ENCODE data around the gene RASGRF2. TPM values are rescaled to one million over a fixed set of nuclear protein-coding genes. Genes with fewer than 3 reads are reported as not detected.
A peak's percentile ranks its signal among the peaks of the same experiment; 100 is the strongest.

RASGRF2 gene
- total RNA-seq, 2 donors from 2014 or later, result 19.9 to 20.5 TPM

- Mint-ChIP-seq H3K4me1 (ENCODE audit: low read depth) (peaks cover 13% of the 10 kb centered on the region), H3K27me3 (ENCODE audit: low read depth) (no peaks in the 10 kb centered on the region), H3K36me3 (ENCODE audit: insufficient read depth in 2 of 2) (no peaks in the 10 kb centered on the region), H3K9me3 (no peaks in the 10 kb centered on the region), H3K4me3 (no peak overlapping the region), H3K27ac (no peak overlapping the region)
- ATAC-seq (replicated peaks in 1 of 2) (no peak), DNase-seq (no peak)
Measured at GRCh38 chr5:81125959-81126358, 165.8 kb downstream of the RASGRF2 start.

- ATAC-seq (replicated peaks in 1 of 2) (no peak), DNase-seq (no peak)
- no peaks in the 10 kb centered on the region for H3K9me3 Mint-ChIP-seq
- H3K27ac Mint-ChIP-seq, result no peak overlapping the region
- no peak overlapping the region for H3K4me3 Mint-ChIP-seq
- no peaks in the 10 kb centered on the region for H3K36me3 Mint-ChIP-seq (ENCODE audit: insufficient read depth in 2 of 2)
- H3K4me1 Mint-ChIP-seq (ENCODE audit: low read depth), result no peaks in the 10 kb centered on the region
- no peaks in the 10 kb centered on the region for H3K27me3 Mint-ChIP-seq (ENCODE audit: low read depth)
Measured at GRCh38 chr5:81128416-81128815, 168.3 kb downstream of the RASGRF2 start.

GRCh38 chr5:81132381-81132780, 172.2 kb downstream of the RASGRF2 start:
- Mint-ChIP-seq H3K9me3 (peaks cover 2 to 3% of the 10 kb centered on the region in 2 donors), H3K27ac (no peak overlapping the region), H3K4me3 (no peak overlapping the region), H3K4me1 (ENCODE audit: low read depth) (no peaks in the 10 kb centered on the region), H3K27me3 (ENCODE audit: low read depth) (no peaks in the 10 kb centered on the region), H3K36me3 (ENCODE audit: insufficient read depth in 2 of 2) (peaks cover 4 to 10% of the 10 kb centered on the region in 2 donors)
- ATAC-seq (replicated peaks in 1 of 2) (no peak), DNase-seq (no peak)

GRCh38 chr5:81134066-81134465, 173.9 kb downstream of the RASGRF2 start:
- H3K4me3 Mint-ChIP-seq, result no peak overlapping the region
- H3K9me3 Mint-ChIP-seq, result peaks cover 2 to 3% of the 10 kb centered on the region in 2 donors
- no peak for ATAC-seq (replicated peaks in 1 of 2)
- no peak overlapping the region for H3K27ac Mint-ChIP-seq
- H3K4me1 Mint-ChIP-seq (ENCODE audit: low read depth), result no peaks in the 10 kb centered on the region
- H3K36me3 Mint-ChIP-seq (ENCODE audit: insufficient read depth in 2 of 2), result peaks cover 4 to 10% of the 10 kb centered on the region in 2 donors
- no peaks in the 10 kb centered on the region for H3K27me3 Mint-ChIP-seq (ENCODE audit: low read depth)
- no peak for DNase-seq

GRCh38 chr5:81134566-81134965, 174.4 kb downstream of the RASGRF2 start:
- ATAC-seq (replicated peaks in 1 of 2) (no peak), DNase-seq (no peak)
- no peak overlapping the region for H3K4me3 Mint-ChIP-seq
- no peak overlapping the region for H3K27ac Mint-ChIP-seq
- H3K27me3 Mint-ChIP-seq (ENCODE audit: low read depth), result no peaks in the 10 kb centered on the region
- H3K9me3 Mint-ChIP-seq, result peaks cover 2 to 3% of the 10 kb centered on the region in 2 donors
- H3K36me3 Mint-ChIP-seq (ENCODE audit: insufficient read depth in 2 of 2), result peaks cover 4 to 10% of the 10 kb centered on the region in 2 donors
- H3K4me1 Mint-ChIP-seq (ENCODE audit: low read depth), result no peaks in the 10 kb centered on the region

GRCh38 chr5:81136557-81136956, 176.4 kb downstream of the RASGRF2 start:
- ATAC-seq (replicated peaks in 1 of 2) (no peak), DNase-seq (no peak)
- Mint-ChIP-seq H3K4me3 (no peak overlapping the region), H3K4me1 (ENCODE audit: low read depth) (no peaks in the 10 kb centered on the region), H3K36me3 (ENCODE audit: insufficient read depth in 2 of 2) (peaks cover 4 to 12% of the 10 kb centered on the region in 2 donors), H3K27me3 (ENCODE audit: low read depth) (no peaks in the 10 kb centered on the region), H3K27ac (no peak overlapping the region), H3K9me3 (peaks cover 2 to 3% of the 10 kb centered on the region in 2 donors)

GRCh38 chr5:81137833-81138232, 177.7 kb downstream of the RASGRF2 start:
- no peaks in the 10 kb centered on the region for H3K27me3 Mint-ChIP-seq (ENCODE audit: low read depth)
- DNase-seq, result no peak
- no peak for ATAC-seq (replicated peaks in 1 of 2)
- peaks cover 2 to 3% of the 10 kb centered on the region in 2 donors for H3K9me3 Mint-ChIP-seq
- no peak overlapping the region for H3K27ac Mint-ChIP-seq
- no peaks in the 10 kb centered on the region for H3K4me1 Mint-ChIP-seq (ENCODE audit: low read depth)
- no peak overlapping the region for H3K4me3 Mint-ChIP-seq
- peaks cover 4 to 12% of the 10 kb centered on the region in 2 donors for H3K36me3 Mint-ChIP-seq (ENCODE audit: insufficient read depth in 2 of 2)

- Mint-ChIP-seq H3K27me3 (ENCODE audit: low read depth) (no peaks in the 10 kb centered on the region), H3K27ac (no peak overlapping the region), H3K4me3 (no peak overlapping the region), H3K4me1 (ENCODE audit: low read depth) (no peaks in the 10 kb centered on the region), H3K9me3 (peaks cover 1 to 2% of the 10 kb centered on the region in 2 donors), H3K36me3 (ENCODE audit: insufficient read depth in 2 of 2) (peaks cover 4 to 9% of the 10 kb centered on the region in 2 donors)
- ATAC-seq (replicated peaks in 1 of 2) (no peak), DNase-seq (no peak)
Measured at GRCh38 chr5:81140441-81140840, 180.3 kb downstream of the RASGRF2 start.

GRCh38 chr5:81140943-81141342, 180.8 kb downstream of the RASGRF2 start:
- Mint-ChIP-seq H3K36me3 (ENCODE audit: insufficient read depth in 2 of 2) (peaks cover 4 to 9% of the 10 kb centered on the region in 2 donors), H3K9me3 (peaks cover 1 to 2% of the 10 kb centered on the region in 2 donors)

GRCh38 chr5:81142108-81142507, 181.9 kb downstream of the RASGRF2 start:
- DNase-seq (no peak), ATAC-seq (replicated peaks in 1 of 2) (no peak)
- Mint-ChIP-seq H3K27ac (no peak overlapping the region), H3K36me3 (ENCODE audit: insufficient read depth in 2 of 2) (peaks cover 0 to 2% of the 10 kb centered on the region in 2 donors), H3K4me3 (no peak overlapping the region), H3K27me3 (ENCODE audit: low read depth) (no peaks in the 10 kb centered on the region), H3K4me1 (ENCODE audit: low read depth) (peaks cover 1% of the 10 kb centered on the region), H3K9me3 (no peaks in the 10 kb centered on the region)

More at GRCh38 chr5:81140943-81141342, 180.8 kb downstream of the RASGRF2 start:
- H3K27me3 Mint-ChIP-seq (ENCODE audit: low read depth), result no peaks in the 10 kb centered on the region
- ATAC-seq (replicated peaks in 1 of 2), result no peak
- H3K4me3 Mint-ChIP-seq, result no peak overlapping the region
- H3K4me1 Mint-ChIP-seq (ENCODE audit: low read depth), result no peaks in the 10 kb centered on the region
- DNase-seq, result no peak
- H3K27ac Mint-ChIP-seq, result no peak overlapping the region

GRCh38 chr5:81145329-81145935, 185.3 kb downstream of the RASGRF2 start:
- ATAC-seq (replicated peaks in 1 of 2), result no peak
- no peak for DNase-seq
- Mint-ChIP-seq H3K4me1 (ENCODE audit: low read depth) (peaks cover 4% of the 10 kb centered on the region), H3K27ac (no peak overlapping the region), H3K27me3 (ENCODE audit: low read depth) (no peaks in the 10 kb centered on the region), H3K4me3 (no peak overlapping the region), H3K36me3 (ENCODE audit: insufficient read depth in 2 of 2) (peaks cover 2% of the 10 kb centered on the region in 2 donors), H3K9me3 (no peaks in the 10 kb centered on the region)

GRCh38 chr5:81146031-81146430, 185.9 kb downstream of the RASGRF2 start:
- peaks cover 0 to 2% of the 10 kb centered on the region in 2 donors for H3K36me3 Mint-ChIP-seq (ENCODE audit: insufficient read depth in 2 of 2)

GRCh38 chr5:81147011-81147885, 187.1 kb downstream of the RASGRF2 start:
- ATAC-seq (replicated peaks in 1 of 2), result no peak
- no peaks in the 10 kb centered on the region for H3K9me3 Mint-ChIP-seq
- H3K4me1 Mint-ChIP-seq (ENCODE audit: low read depth), result peaks cover 4% of the 10 kb centered on the region
- H3K4me3 Mint-ChIP-seq, result peak overlapping the region; percentile 30 to 31
- H3K27me3 Mint-ChIP-seq (ENCODE audit: low read depth), result no peaks in the 10 kb centered on the region
- DNase-seq, result no peak
- no peak overlapping the region for H3K27ac Mint-ChIP-seq
- H3K36me3 Mint-ChIP-seq (ENCODE audit: insufficient read depth in 2 of 2), result peaks cover 1 to 2% of the 10 kb centered on the region in 2 donors

More at GRCh38 chr5:81146031-81146430, 185.9 kb downstream of the RASGRF2 start:
- ATAC-seq (replicated peaks in 1 of 2) (no peak), DNase-seq (no peak)
- no peaks in the 10 kb centered on the region for H3K27me3 Mint-ChIP-seq (ENCODE audit: low read depth)
- no peaks in the 10 kb centered on the region for H3K9me3 Mint-ChIP-seq
- no peak overlapping the region for H3K4me3 Mint-ChIP-seq
- no peak overlapping the region for H3K27ac Mint-ChIP-seq
- peaks cover 4% of the 10 kb centered on the region for H3K4me1 Mint-ChIP-seq (ENCODE audit: low read depth)
